SK-N-MC (cell line): ENCODE measurements around the gene FRMD3.

Experiments used
- EZH2 ChIP-seq: fragments of 200-600 bp; sonication (generic); IDR thresholded peaks from one replicate; pipeline ENCODE4 v1.6.1; 2017; ENCODE audit warnings: antibody characterized with exemption
- POLR2AphosphoS5 ChIP-seq: IDR thresholded peaks from 2 replicates; pipeline ENCODE4 v1.6.1; 2012; ENCODE audit warnings: mild to moderate bottlenecking, low read depth, low read length, borderline replicate concordance

- TF ChIP-seq EZH2: no peak
- no peak for TF ChIP-seq POLR2AphosphoS5
Measured at GRCh38 chr9:83304686-83305085, 233.5 kb downstream of the FRMD3 start.
